AG09319 (cell line): Measurements from ENCODE around the gene PABPC1L.

Experiments used
- DNase-seq: peaks from one replicate; pipeline ENCODE4 v3.0.0-alpha.2; 2010; ENCODE audit warnings: low read depth; ENCODE audit errors: extremely low read depth
- TF ChIP-seq, protein P1 (sequence below): IDR thresholded peaks from 2 replicates; pipeline ENCODE4 v1.5.1; 2011; ENCODE audit warnings: low read depth, mild to moderate bottlenecking, inconsistent platforms, low read length, moderate library complexity

The PABPC1L gene

DNA sequence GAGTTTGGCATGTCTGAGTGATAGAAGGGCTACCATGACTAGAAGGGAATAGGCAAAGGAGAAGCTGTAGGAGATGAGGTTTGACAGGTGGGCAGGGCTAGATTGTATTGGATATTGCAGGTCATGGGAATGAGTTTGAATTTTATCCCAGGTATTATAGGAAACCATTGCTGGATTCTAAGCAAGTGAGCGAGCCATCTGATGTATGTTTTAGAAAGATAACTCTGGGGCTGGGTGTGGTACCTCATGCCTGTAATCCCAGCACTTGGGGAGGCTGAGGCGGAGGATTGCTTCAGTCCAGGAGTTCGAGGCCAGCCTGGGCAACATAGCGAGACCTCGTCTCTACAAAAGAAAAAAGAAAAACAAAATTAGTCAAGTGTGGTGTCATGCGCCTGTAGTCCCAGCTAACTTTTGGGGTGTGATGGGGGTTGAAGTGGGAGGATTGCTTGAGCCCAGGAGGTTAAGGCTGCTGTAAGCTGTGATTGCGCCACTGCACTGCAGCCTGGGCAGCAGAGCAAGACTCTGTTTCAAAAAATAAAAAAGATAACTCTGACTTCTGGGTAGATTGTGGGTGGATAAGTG is 73.3 kb downstream of the PABPC1L start:
- DNase-seq: no peak
- TF ChIP-seq, protein P1, sequence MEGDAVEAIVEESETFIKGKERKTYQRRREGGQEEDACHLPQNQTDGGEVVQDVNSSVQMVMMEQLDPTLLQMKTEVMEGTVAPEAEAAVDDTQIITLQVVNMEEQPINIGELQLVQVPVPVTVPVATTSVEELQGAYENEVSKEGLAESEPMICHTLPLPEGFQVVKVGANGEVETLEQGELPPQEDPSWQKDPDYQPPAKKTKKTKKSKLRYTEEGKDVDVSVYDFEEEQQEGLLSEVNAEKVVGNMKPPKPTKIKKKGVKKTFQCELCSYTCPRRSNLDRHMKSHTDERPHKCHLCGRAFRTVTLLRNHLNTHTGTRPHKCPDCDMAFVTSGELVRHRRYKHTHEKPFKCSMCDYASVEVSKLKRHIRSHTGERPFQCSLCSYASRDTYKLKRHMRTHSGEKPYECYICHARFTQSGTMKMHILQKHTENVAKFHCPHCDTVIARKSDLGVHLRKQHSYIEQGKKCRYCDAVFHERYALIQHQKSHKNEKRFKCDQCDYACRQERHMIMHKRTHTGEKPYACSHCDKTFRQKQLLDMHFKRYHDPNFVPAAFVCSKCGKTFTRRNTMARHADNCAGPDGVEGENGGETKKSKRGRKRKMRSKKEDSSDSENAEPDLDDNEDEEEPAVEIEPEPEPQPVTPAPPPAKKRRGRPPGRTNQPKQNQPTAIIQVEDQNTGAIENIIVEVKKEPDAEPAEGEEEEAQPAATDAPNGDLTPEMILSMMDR: no peak

DNA sequence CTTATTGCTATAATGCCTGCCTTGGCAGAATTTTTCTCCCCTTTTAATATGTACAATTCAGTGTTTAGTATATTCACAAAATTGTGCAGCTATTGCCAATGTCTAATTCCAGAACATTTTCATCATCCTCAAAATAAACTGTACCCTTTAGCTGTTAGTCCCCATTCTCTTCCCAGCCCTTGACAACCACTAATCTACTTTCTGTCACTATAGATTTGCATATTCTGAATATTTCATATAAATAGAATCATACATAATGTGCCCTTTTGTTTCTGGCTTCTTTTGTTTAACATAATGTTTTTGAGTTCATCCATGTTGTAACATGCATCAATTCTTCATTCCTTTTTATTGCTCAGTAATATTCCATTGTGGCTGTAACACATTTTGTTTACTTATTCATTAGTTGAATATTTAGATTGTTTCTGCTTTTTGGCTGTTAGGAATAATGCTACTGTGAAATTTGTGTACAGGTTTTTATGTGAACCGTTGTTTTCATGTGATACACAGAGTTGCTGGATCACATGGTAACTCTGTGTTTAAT is 78.8 kb downstream of the PABPC1L start:
- TF ChIP-seq, protein P1: no peak
- no peak for DNase-seq
